Mucosa of rectum (tissue), 2 donors: Measurements from ENCODE around the gene PPM1L.

ENCODE experiments used
- H3K27ac ChIP-seq, 2 donors: one replicate each; pipeline ENCODE4 v1.7.0; 2013; ENCODE audit warnings: inconsistent platforms in 2 of 2, low read depth in 2 of 2, low read length in 2 of 2
- H3K27me3 ChIP-seq, 2 donors: one replicate each; pipeline ENCODE4 v1.7.0; 2013; ENCODE audit warnings: low read length in 2 of 2; ENCODE audit not compliant: control insufficient read depth in 2 of 2, insufficient read depth in 2 of 2
- H3K36me3 ChIP-seq, 2 donors: one replicate each; pipeline ENCODE4 v1.7.0; 2013; ENCODE audit warnings: low read length in 2 of 2; ENCODE audit not compliant: control insufficient read depth in 2 of 2, insufficient read depth in 2 of 2
- H3K4me1 ChIP-seq, 2 donors: one replicate each; pipeline ENCODE4 v1.7.0; 2013; ENCODE audit warnings: low read length in 2 of 2, mild to moderate bottlenecking in 1 of 2; ENCODE audit not compliant: control insufficient read depth in 2 of 2, insufficient read depth in 2 of 2
- H3K4me3 ChIP-seq, 2 donors: one replicate each; pipeline ENCODE4 v1.7.0; 2013; ENCODE audit warnings: low read length in 2 of 2
- H3K9ac ChIP-seq, 2 donors: one replicate each; pipeline ENCODE4 v1.7.0; 2013; ENCODE audit warnings: low read length in 2 of 2, low read depth in 1 of 2, mild to moderate bottlenecking in 1 of 2
- H3K9me3 ChIP-seq, 2 donors: one replicate each; pipeline ENCODE4 v1.7.0; 2013; ENCODE audit warnings: low read length in 2 of 2; ENCODE audit not compliant: control insufficient read depth in 2 of 2
- donor health status: healthy.
- donor health status: Normal muscosa, but diverticular disease.

The PPM1L gene

GRCh38 chr3:161093895-161094294 lies 337.9 kb downstream of the PPM1L start:
- Histone ChIP-seq H3K27ac (no peak overlapping the region), H3K4me3 (no peak overlapping the region), H3K4me1 (no peaks in the 10 kb centered on the region), H3K36me3 (no peaks in the 10 kb centered on the region), H3K9ac (no peak overlapping the region), H3K9me3 (no peaks in the 10 kb centered on the region), H3K27me3 (no peaks in the 10 kb centered on the region)

DNA sequence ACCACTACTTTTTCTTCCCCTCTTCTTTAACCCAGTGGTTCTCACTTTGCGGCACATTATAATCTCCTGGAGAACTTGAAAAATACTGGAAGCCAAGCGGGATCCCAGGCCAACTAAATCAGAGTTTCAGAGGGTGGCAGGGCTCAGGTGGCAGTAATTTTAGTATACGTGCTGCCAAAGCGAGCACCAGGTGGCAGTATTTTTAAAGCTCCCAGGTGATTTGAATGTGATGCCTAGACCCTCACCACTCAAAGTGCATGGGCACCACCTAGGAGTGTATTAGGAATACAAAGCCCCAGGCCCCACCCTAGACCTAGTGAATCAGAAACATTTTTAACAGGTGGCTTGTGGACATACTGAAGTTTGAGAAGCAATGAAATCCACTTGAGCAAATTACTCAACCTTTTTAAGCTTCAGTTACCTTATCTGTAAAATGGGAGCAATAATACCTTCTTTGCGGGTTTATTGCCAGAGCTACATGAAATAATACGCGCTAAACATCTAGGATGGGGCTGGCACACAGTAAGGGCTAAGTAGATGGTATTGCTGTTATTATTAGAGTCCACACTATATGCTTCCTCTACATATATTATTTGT lies 340.8 kb downstream of the PPM1L start:
- Histone ChIP-seq H3K27ac (no peak overlapping the region), H3K36me3 (no peaks in the 10 kb centered on the region), H3K9me3 (no peaks in the 10 kb centered on the region), H3K27me3 (no peaks in the 10 kb centered on the region), H3K4me3 (no peak overlapping the region), H3K4me1 (no peaks in the 10 kb centered on the region), H3K9ac (no peak overlapping the region)

DNA sequence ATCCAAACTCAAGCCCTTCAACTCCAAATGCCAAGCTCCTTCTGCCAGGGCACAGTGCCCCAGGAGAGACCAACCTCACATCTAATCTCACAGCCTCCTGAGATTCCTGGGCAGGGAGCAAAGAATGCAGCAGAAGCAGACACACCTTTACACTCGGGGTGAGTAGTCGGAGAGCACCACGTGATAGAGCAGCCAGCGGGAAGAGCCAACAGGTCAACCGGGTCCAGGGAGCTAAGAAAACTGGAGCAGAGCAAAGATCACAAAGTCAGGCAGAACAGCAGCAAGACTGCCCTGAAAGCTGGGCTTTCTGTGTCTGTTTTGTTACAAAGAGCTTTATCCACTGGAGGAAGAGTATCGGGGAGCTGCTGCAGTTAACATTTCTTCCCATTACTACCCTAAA lies 345.0 kb downstream of the PPM1L start:
- no peaks in the 10 kb centered on the region for H3K36me3 ChIP-seq
- no peak overlapping the region for H3K27ac ChIP-seq

DNA sequence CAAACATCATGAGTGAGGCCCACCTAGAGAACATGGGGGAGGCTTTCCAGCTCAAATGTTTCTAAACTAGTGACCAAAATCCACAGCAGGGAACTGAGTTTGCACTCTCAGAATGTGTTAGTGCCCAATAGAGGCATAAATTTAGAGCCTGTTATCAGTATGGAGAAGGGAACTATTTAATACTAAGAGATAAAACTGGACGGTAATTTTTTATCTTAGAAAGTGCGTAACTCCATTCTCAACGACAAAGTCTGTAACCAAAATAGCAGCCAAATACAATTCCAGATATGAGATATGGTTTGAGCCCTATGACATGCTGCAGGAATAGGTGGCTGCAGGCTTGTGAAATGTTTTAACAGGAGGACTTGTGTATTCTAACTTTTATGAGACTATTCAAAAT lies 345.6 kb downstream of the PPM1L start:
- H3K4me1 ChIP-seq, result peaks cover 0 to 11% of the 10 kb centered on the region in 2 donors
- no peak overlapping the region for H3K4me3 ChIP-seq
- H3K36me3 ChIP-seq, result no peaks in the 10 kb centered on the region
- no peak overlapping the region for H3K9ac ChIP-seq
- H3K27me3 ChIP-seq, result peaks cover 0 to 5% of the 10 kb centered on the region in 2 donors
- H3K9me3 ChIP-seq, result no peaks in the 10 kb centered on the region
- no peak overlapping the region for H3K27ac ChIP-seq

More for the DNA sequence above, 345.0 kb downstream of the PPM1L start:
- no peak overlapping the region for H3K4me3 ChIP-seq
- H3K9ac ChIP-seq, result no peak overlapping the region
- no peaks in the 10 kb centered on the region for H3K9me3 ChIP-seq
- H3K4me1 ChIP-seq, result peaks cover 0 to 11% of the 10 kb centered on the region in 2 donors
- H3K27me3 ChIP-seq, result peaks cover 0 to 5% of the 10 kb centered on the region in 2 donors

DNA sequence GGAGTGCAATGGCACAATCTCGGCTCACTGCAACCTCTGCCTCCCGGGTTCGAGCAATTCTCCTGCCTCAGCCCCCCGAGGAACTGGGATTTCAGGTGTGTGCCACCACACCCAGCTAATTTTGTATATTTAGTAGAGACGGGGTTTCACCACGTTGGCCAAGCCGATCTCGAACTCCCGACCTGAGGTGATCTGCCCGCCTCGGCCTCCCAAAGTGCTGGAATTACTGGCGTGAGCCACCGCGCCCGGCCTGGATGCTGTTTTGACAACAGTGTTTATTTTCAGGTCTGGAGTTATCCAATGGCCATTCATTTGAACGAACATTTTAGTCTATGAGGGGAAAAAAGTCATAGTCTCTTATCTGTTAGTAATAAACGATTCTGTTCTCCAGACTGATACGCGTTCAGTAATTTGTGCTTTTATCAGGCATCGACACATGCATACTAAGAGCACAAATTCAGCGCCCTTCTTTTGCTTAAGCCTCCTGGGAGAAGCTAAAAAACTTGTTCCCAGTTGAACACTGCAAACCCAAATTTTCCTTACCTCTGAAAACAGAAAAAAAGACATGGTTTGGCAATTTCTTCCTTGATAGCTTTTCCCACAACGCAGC lies 347.9 kb downstream of the PPM1L start:
- H3K27ac ChIP-seq, result no peak overlapping the region
- H3K4me3 ChIP-seq, result peak overlapping the region; percentile 71 to 74
- H3K4me1 ChIP-seq, result peaks cover 0 to 11% of the 10 kb centered on the region in 2 donors
- no peaks in the 10 kb centered on the region for H3K9me3 ChIP-seq
- no peaks in the 10 kb centered on the region for H3K36me3 ChIP-seq
- no peak overlapping the region for H3K9ac ChIP-seq
- peaks cover 0 to 5% of the 10 kb centered on the region in 2 donors for H3K27me3 ChIP-seq

GRCh38 chr3:161104561-161105551 lies 348.8 kb downstream of the PPM1L start, which contains the start of gene B3GALNT1:
B3GALNT1 (minus strand) TSS chr3:161105349; CDS start chr3:161086754, 18,595 bp downstream.
- H3K4me1 ChIP-seq, result peaks cover 0 to 11% of the 10 kb centered on the region in 2 donors
- peak within 1 kb of the TSS; percentile 71 to 74 for H3K4me3 ChIP-seq
- no peaks in the 10 kb centered on the region for H3K9me3 ChIP-seq
- H3K36me3 ChIP-seq, result no peaks in the 10 kb centered on the region
- no peak within 1 kb of the TSS for H3K27ac ChIP-seq
- H3K27me3 ChIP-seq, result peaks cover 0 to 5% of the 10 kb centered on the region in 2 donors
- peak within 1 kb of the TSS; percentile 5 to 59 for H3K9ac ChIP-seq

GRCh38 chr3:161107311-161107710 lies 351.3 kb downstream of the PPM1L start:
- H3K27ac ChIP-seq, result no peak overlapping the region
- no peak overlapping the region for H3K9ac ChIP-seq
- peaks cover 0 to 5% of the 10 kb centered on the region in 2 donors for H3K27me3 ChIP-seq
- H3K4me1 ChIP-seq, result peaks cover 0 to 11% of the 10 kb centered on the region in 2 donors
- H3K36me3 ChIP-seq, result no peaks in the 10 kb centered on the region
- no peaks in the 10 kb centered on the region for H3K9me3 ChIP-seq
- no peak overlapping the region for H3K4me3 ChIP-seq

DNA sequence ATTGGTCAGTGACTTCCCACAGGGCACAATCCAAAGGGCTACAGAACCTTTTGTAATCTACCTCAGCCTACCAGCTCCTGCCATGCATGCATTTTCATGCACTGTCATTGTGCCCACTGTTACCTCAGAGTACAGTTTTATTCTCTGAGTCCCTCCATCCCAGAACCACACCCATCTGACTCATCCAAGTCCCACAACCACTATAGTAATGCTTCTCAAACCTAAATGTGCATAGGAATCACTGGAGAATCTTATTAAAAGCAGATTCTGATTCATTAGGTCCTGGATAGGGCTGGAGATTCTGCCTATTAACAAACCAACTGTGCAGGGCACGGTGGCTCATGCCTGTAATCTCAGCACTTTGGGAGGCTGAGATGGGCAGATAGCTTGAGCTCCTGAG lies 352.8 kb downstream of the PPM1L start:
- peaks cover 0 to 5% of the 10 kb centered on the region in 2 donors for H3K27me3 ChIP-seq
- H3K9me3 ChIP-seq, result no peaks in the 10 kb centered on the region
- H3K27ac ChIP-seq, result no peak overlapping the region
- no peak overlapping the region for H3K9ac ChIP-seq
- H3K4me1 ChIP-seq, result peaks cover 0 to 11% of the 10 kb centered on the region in 2 donors
- no peak overlapping the region for H3K4me3 ChIP-seq
- H3K36me3 ChIP-seq, result no peaks in the 10 kb centered on the region

DNA sequence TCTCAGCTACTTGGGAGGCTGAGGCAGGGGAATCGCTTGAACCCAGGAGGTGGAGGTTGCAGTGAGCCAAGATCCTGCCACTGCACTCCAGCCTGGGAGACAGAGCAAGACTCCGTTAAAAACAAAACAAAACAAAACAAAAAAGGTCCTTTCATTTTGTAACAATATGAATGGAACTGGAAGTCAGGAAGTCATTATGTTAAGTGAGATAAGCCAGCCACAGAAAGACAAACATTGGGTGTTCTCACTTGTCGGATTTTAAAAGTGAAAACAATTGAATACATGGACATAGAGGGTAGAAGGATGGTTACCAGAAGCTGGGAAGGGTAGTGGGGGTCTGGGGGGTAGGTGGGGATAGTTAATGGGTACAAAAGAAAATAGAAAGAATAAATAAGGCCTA lies 361.6 kb downstream of the PPM1L start:
- H3K4me1 ChIP-seq, result no peaks in the 10 kb centered on the region
- no peak overlapping the region for H3K4me3 ChIP-seq
- no peaks in the 10 kb centered on the region for H3K36me3 ChIP-seq
- no peak overlapping the region for H3K9ac ChIP-seq
- H3K27ac ChIP-seq, result no peak overlapping the region
- peaks cover 0 to 2% of the 10 kb centered on the region in 2 donors for H3K9me3 ChIP-seq
- no peaks in the 10 kb centered on the region for H3K27me3 ChIP-seq

DNA sequence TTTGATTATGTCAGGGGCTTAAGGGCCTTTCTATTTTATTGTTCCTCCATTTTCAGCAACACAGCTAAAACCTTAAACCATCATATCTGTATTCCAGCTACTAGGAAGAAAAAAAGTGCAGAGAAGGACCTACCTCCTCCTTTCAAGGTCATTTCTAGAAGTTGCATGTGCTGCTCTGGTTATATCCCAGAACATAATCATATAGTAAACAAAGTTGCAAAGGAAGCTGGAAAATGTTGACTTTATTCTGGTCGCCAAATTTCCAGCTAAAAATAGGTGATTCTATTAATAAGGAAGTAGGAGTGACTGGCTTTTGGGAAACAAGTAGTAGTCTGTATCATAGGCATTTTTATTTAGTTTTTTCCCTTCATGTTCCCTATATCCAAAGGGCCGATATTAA lies 370.5 kb downstream of the PPM1L start:
- Histone ChIP-seq H3K27me3 (no peaks in the 10 kb centered on the region), H3K27ac (no peak overlapping the region), H3K9me3 (no peaks in the 10 kb centered on the region), H3K4me3 (no peak overlapping the region), H3K4me1 (no peaks in the 10 kb centered on the region), H3K36me3 (no peaks in the 10 kb centered on the region), H3K9ac (no peak overlapping the region)
